ENCODE results near the gene KRTAP5-9. TPM values are rescaled to one million over a fixed set of nuclear protein-coding genes. Genes with fewer than 3 reads are reported as not detected.

The KRTAP5-9 gene
- total RNA-seq, 1 donor from 2014 or later: 0.20 TPM

DNA sequence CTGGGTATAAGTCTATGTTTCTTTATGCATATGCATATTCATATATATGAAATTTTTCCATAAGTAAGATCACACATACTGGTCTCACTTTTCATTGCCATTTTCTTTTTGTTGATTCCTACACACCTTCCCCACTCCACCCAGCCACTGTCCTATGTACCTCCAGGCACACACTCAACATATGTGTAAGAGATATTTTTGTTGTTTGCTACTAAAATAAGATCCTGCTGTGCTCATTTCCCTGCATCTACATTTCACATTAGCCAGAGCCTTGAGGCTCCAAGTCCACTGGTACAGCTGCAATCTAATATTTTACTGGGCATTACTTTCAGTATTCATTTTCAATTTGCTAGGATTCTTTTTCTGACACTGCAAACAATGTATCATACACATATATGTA, 9.0 kb downstream of the KRTAP5-9 start:
- Mint-ChIP-seq H3K27me3 (ENCODE audit: low read depth) (peaks cover 22% of the 10 kb centered on the region), H3K4me1 (ENCODE audit: low read depth) (no peaks in the 10 kb centered on the region), H3K36me3 (ENCODE audit: low read depth) (no peaks in the 10 kb centered on the region), H3K9me3 (ENCODE audit: low read depth) (peaks cover 13% of the 10 kb centered on the region), H3K27ac (ENCODE audit: unreplicated experiment) (no peak overlapping the region), H3K4me3 (ENCODE audit: unreplicated experiment) (no peak overlapping the region)
- TF ChIP-seq CTCF (IDR thresholded peaks at IDR 0.05): no peak
- no peak for DNase-seq (ENCODE audit: low spot score)

DNA sequence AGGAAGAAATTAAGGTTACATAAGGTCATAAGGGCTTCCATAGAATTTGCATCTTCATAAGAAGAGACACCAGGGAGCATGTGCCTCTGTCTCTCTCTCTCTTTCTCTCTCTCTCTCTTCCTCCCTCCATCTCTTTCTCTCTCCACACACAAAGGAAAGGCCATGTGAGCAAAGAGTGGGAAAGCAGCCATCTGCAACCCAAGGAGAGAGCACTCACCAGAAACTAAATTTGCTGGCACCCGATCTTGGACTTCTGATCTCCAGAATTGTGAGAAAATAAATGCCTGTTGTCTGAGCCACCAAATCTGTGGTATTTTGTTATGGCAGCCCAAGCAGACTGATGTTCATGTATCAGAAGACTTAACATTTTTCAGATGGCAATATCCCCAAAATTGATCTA, 10.8 kb downstream of the KRTAP5-9 start:
- no peak overlapping the region for H3K27ac Mint-ChIP-seq (ENCODE audit: unreplicated experiment)
- no peak overlapping the region for H3K4me3 Mint-ChIP-seq (ENCODE audit: unreplicated experiment)
- H3K27me3 Mint-ChIP-seq (ENCODE audit: low read depth): peaks cover 34% of the 10 kb centered on the region
- DNase-seq (ENCODE audit: low spot score): no peak
- H3K4me1 Mint-ChIP-seq (ENCODE audit: low read depth): no peaks in the 10 kb centered on the region
- H3K9me3 Mint-ChIP-seq (ENCODE audit: low read depth): peaks cover 15% of the 10 kb centered on the region
- H3K36me3 Mint-ChIP-seq (ENCODE audit: low read depth): no peaks in the 10 kb centered on the region
- TF ChIP-seq CTCF (IDR thresholded peaks at IDR 0.05): no peak

GRCh38 chr11:71562120-71562519, 13.9 kb downstream of the KRTAP5-9 start:
- Mint-ChIP-seq H3K27me3 (ENCODE audit: low read depth) (peaks cover 48% of the 10 kb centered on the region), H3K4me1 (ENCODE audit: low read depth) (no peaks in the 10 kb centered on the region), H3K36me3 (ENCODE audit: low read depth) (no peaks in the 10 kb centered on the region), H3K27ac (ENCODE audit: unreplicated experiment) (no peak overlapping the region), H3K9me3 (ENCODE audit: low read depth) (peaks cover 15% of the 10 kb centered on the region), H3K4me3 (ENCODE audit: unreplicated experiment) (no peak overlapping the region)
- DNase-seq (ENCODE audit: low spot score): no peak
- TF ChIP-seq CTCF (IDR thresholded peaks at IDR 0.05): no peak

DNA sequence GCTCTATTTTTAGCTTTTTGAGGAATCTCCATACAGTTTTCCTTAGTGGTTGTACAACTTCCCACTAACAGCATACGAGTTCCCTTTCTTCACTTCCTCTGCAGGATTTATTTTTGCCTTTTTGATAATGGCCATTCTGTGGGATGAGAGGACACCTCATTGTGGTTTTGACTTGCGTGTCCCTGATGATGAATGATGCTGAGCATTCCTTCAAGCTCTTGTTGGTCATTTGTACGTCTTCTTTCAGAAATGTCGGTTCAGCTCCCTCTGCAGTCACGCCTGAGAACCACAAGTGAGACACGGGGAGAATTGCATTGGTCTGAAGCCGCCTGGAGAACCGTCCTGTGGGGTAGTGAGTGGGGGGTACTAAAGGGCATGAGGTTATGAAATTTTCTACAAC, 15.2 kb downstream of the KRTAP5-9 start:
- Mint-ChIP-seq H3K9me3 (ENCODE audit: low read depth) (peaks cover 15% of the 10 kb centered on the region), H3K4me3 (ENCODE audit: unreplicated experiment) (no peak overlapping the region), H3K4me1 (ENCODE audit: low read depth) (no peaks in the 10 kb centered on the region), H3K36me3 (ENCODE audit: low read depth) (no peaks in the 10 kb centered on the region), H3K27ac (ENCODE audit: unreplicated experiment) (no peak overlapping the region), H3K27me3 (ENCODE audit: low read depth) (peaks cover 51% of the 10 kb centered on the region)
- DNase-seq (ENCODE audit: low spot score): no peak
- peak; percentile 57 for TF ChIP-seq CTCF (IDR thresholded peaks at IDR 0.05)

- Mint-ChIP-seq H3K27me3 (ENCODE audit: low read depth) (peaks cover 50% of the 10 kb centered on the region), H3K9me3 (ENCODE audit: low read depth) (peaks cover 15% of the 10 kb centered on the region), H3K27ac (ENCODE audit: unreplicated experiment) (no peak overlapping the region), H3K4me3 (ENCODE audit: unreplicated experiment) (no peak overlapping the region), H3K36me3 (ENCODE audit: low read depth) (no peaks in the 10 kb centered on the region), H3K4me1 (ENCODE audit: low read depth) (no peaks in the 10 kb centered on the region)
- TF ChIP-seq CTCF (IDR thresholded peaks at IDR 0.05): no peak
- DNase-seq (ENCODE audit: low spot score): no peak
Measured at GRCh38 chr11:71564430-71564829, 16.2 kb downstream of the KRTAP5-9 start.

All from chondrocyte (in vitro differentiated cells).